ENCODE data around the gene SPRR2F. TPM values are rescaled to one million over a fixed set of nuclear protein-coding genes. Genes with fewer than 3 reads are reported as not detected.
"Not testable (repeated sequence)": the region's sequence is repeated elsewhere in the genome, so short reads cannot be mapped to it uniquely, and the experiment has no call there.

Gene SPRR2F
- total RNA-seq, 1 donor from 2014 or later = not detected

GRCh38 chr1:153120945-153121344, 7.6 kb upstream of the SPRR2F start:
- no peaks in the 10 kb centered on the region for H3K36me3 ChIP-seq
- H3K4me1 ChIP-seq = no peaks in the 10 kb centered on the region
- TF ChIP-seq CTCF (IDR thresholded peaks at IDR 0.05) = no peak
- no peaks in the 10 kb centered on the region for H3K27me3 ChIP-seq
- DNase-seq (no peak), ATAC-seq (no peak)
- intact Hi-C loops (cut with DNase I) = no loop called here
- no peaks in the 10 kb centered on the region for H3K9me3 ChIP-seq
- H3K27ac ChIP-seq = no peak overlapping the region
- no peak overlapping the region for H3K4me3 ChIP-seq

GRCh38 chr1:153119491-153119971, 6.2 kb upstream of the SPRR2F start:
- Histone ChIP-seq H3K9me3 (no peaks in the 10 kb centered on the region), H3K4me1 (no peaks in the 10 kb centered on the region), H3K36me3 (no peaks in the 10 kb centered on the region), H3K4me3 (no peak overlapping the region), H3K27ac (no peak overlapping the region), H3K27me3 (no peaks in the 10 kb centered on the region)
- ATAC-seq (no peak), DNase-seq (no peak)
- TF ChIP-seq CTCF (IDR thresholded peaks at IDR 0.05) = no peak
- intact Hi-C loops (cut with DNase I) = no loop called here

DNA sequence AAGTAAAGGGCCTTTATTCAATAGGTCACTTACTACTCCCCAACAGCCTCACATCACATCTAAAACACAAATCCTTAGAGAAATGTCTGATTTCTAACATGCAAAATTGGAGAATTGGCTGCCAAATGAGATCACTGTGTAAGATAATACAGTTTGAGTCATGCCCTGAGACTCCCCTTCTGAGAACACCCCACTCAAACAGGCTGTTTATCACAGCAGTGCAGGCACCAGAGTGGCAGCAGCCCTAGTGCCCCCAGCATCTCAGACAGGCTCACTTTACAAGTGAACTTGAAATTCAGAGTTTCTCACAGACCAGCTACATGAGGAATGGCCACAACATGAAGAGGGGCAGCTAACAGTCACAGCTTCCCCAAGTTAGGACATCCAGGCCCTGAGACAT, 1.9 kb upstream of the SPRR2F start:
- DNase-seq; ATAC-seq; H3K27me3 ChIP-seq; intact Hi-C loops (cut with DNase I); H3K27ac ChIP-seq; H3K36me3 ChIP-seq; H3K4me3 ChIP-seq; H3K9me3 ChIP-seq; H3K4me1 ChIP-seq: not testable (repeated sequence)

DNA sequence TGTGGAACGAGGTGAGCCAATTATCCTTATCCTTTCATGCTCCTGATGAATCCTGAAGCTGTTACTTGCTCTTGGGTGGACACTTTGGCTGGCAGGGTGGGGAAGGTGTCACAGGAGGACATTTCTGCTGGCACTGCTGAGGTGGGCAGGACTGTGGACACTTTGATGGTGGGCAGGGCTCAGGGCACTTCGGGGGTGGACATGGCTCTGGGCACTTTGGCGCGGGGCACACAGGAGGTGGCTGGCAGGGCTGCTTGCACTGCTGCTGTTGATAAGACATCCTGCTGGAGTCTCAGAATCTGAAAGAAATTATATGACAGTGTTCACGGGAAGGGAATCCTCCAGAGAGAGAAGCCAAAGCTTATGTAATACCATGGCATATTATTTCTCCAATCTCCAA, 862 bp downstream of the SPRR2F start:
- intact Hi-C loops (cut with DNase I); H3K9me3 ChIP-seq; H3K4me1 ChIP-seq; DNase-seq; H3K4me3 ChIP-seq; H3K27ac ChIP-seq; H3K36me3 ChIP-seq; H3K27me3 ChIP-seq; ATAC-seq: not testable (repeated sequence)

GRCh38 chr1:153100245-153100644, 13.1 kb downstream of the SPRR2F start:
- intact Hi-C loops (cut with DNase I) = no loop called here
- H3K27ac ChIP-seq = no peak overlapping the region
- H3K4me1 ChIP-seq = no peaks in the 10 kb centered on the region
- H3K27me3 ChIP-seq = no peaks in the 10 kb centered on the region
- no peak for ATAC-seq
- H3K36me3 ChIP-seq = no peaks in the 10 kb centered on the region
- H3K9me3 ChIP-seq = no peaks in the 10 kb centered on the region
- no peak overlapping the region for H3K4me3 ChIP-seq
- TF ChIP-seq CTCF (IDR thresholded peaks at IDR 0.05) = no peak
- no peak for DNase-seq

DNA sequence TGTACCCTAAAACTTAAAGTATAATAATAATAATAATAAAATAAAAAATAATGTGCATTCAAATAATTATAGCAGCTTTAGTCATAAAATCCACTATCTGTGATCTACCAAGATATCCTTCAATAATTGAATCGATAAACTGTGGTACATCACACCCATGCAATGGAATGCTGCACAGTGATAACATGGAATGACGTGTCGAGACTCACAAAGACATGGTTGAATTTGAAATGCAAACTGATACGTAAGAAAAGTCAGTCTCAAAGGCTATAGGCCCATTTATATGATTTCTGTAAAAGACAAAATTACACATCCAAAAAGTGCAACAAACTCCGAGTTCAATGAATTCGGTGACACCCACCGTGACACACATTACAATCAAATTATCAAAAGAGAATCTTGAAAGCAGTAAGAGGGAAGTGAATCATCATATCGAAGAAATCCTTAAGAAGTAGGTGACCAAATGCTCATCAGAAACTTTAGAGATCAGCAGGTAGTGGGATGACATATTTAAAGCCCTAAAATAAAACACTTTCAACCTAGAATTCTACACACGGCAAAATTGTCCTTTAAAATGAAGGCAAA, 13.8 kb downstream of the SPRR2F start:
- ATAC-seq (no peak), DNase-seq (no peak)
- no peaks in the 10 kb centered on the region for H3K4me1 ChIP-seq
- no peaks in the 10 kb centered on the region for H3K27me3 ChIP-seq
- no peak overlapping the region for H3K4me3 ChIP-seq
- no peaks in the 10 kb centered on the region for H3K36me3 ChIP-seq
- no peaks in the 10 kb centered on the region for H3K9me3 ChIP-seq
- intact Hi-C loops (cut with DNase I) = no loop called here
- TF ChIP-seq CTCF (IDR thresholded peaks at IDR 0.05) = no peak
- H3K27ac ChIP-seq = no peak overlapping the region

DNA sequence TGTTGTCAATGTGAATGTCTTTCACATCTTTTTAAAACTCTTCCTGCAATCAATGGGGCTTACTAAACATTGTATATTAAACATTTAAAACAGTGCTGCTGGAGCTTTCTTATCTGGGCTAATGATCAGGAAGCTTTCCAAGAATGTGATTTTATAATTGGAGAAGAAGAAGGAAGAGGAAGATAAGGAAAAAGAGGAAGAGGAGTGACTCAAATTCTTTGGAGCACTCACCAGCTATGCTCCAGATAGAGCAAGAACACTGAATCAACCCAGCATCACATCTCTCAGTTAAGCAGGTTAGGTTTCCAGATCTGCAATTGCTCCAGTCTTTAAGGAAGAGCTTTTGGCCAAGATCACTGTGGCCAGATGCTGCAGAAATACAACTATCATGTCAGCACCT, 17.6 kb downstream of the SPRR2F start:
- Histone ChIP-seq H3K36me3 (no peaks in the 10 kb centered on the region), H3K4me3 (no peak overlapping the region), H3K27me3 (no peaks in the 10 kb centered on the region), H3K4me1 (no peaks in the 10 kb centered on the region), H3K9me3 (no peaks in the 10 kb centered on the region), H3K27ac (no peak overlapping the region)
- intact Hi-C loops (cut with DNase I) = no loop called here
- DNase-seq = no peak
- no peak for TF ChIP-seq CTCF (IDR thresholded peaks at IDR 0.05)
- no peak for ATAC-seq
